OCI-LY7 (cell line): ENCODE data around the gene SELENOM.

Source experiments
- CTCF ChIP-seq: fragments of 200-600 bp; sonication (generic); conservative IDR thresholded peaks from 2 replicates; pipeline ENCODE4 v1.5.1; 2014; ENCODE audit warnings: mild to moderate bottlenecking, antibody characterized with exemption, low read length, moderate library complexity, mixed read lengths
- EZH2phosphoT487 ChIP-seq: fragments of 200-600 bp; sonication (generic); IDR thresholded peaks from 2 replicates; pipeline ENCODE4 v1.6.1; 2018; ENCODE audit warnings: low read depth, borderline replicate concordance, mild to moderate bottlenecking, mixed run types, antibody characterized with exemption, low read length, moderate library complexity, mixed read lengths

DNA sequence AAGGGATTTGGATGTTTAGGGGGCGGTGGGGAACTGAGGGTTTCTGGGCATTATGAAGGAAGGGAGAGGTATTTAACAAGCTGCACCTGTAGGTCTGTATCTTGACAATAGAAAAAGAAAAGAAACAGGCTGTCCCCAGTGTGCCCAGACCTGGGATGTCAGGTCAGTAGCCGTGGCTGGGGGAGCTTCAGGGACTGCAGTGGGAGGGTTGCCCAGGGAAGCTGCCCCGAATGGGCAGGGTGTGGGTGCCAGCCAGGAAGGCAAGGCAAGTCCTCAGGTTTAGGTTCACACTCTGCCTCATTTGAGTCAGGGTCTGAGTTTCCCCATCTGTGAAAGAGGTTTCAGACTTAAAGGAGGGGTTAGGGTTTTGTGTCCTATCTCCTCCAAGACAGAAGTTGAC lies 16.9 kb upstream of the SELENOM start:
- TF ChIP-seq CTCF (no peak), EZH2phosphoT487 (no peak)
